CD4-positive, alpha-beta T cell (primary cell): ENCODE results near the gene PSMD2. TPM values are rescaled to one million over a fixed set of nuclear protein-coding genes. Genes with fewer than 3 reads are reported as not detected.

ENCODE experiments used
- ATAC-seq: fragments of 200-7000 bp; cut with Tn5 transposase; one replicate; pipeline ENCODE4 v1.10.0; 2022; ENCODE audit warnings: mild to moderate bottlenecking; ENCODE audit not compliant: poor library complexity
- CTCF ChIA-PET: fragments of 350-600 bp; sonication (Branson Sonifier 250); formaldehyde crosslinking; loops from one replicate; lab custom pipeline; 2021; ENCODE audit warnings: antibody characterized with exemption, inconsistent platforms; lab: Charles Lee
- POLR2A ChIA-PET: fragments of 350-600 bp; sonication (Branson Sonifier 250); formaldehyde crosslinking; loops from one replicate; lab custom pipeline; 2021; ENCODE audit warnings: antibody characterized with exemption, inconsistent platforms; lab: Charles Lee
- DNase-seq, 14 experiments: peaks; one replicate each; pipeline ENCODE4 v3.0.0-alpha.2; 2013 to 2020; ENCODE audit warnings: mixed read lengths in 2 of 14
- H3K27ac ChIP-seq, 2 donors: one replicate each; pipeline versions ENCODE4 v1.5.1 to v1.7.0; 2013; ENCODE audit warnings: low read length in 2 of 2, low read depth in 1 of 2, mild to moderate bottlenecking in 1 of 2
- H3K27me3 ChIP-seq, 2 experiments: 1 replicate in 1 of 2; 2 replicates in 1 of 2; pipeline versions ENCODE4 v1.6.1 to v1.7.0; 2013; ENCODE audit warnings: low read length in 2 of 2, control low read depth in 1 of 2, mild to moderate bottlenecking in 1 of 2, moderate library complexity in 1 of 2; ENCODE audit not compliant: insufficient read depth in 2 of 2, control insufficient read depth in 1 of 2
- H3K36me3 ChIP-seq: one replicate; pipeline ENCODE4 v1.6.1; 2013; ENCODE audit warnings: low read length, control low read depth; ENCODE audit not compliant: insufficient read depth
- H3K4me1 ChIP-seq: one replicate; pipeline ENCODE4 v1.6.1; 2013; ENCODE audit warnings: low read length, control low read depth; ENCODE audit not compliant: insufficient read depth
- H3K4me3 ChIP-seq: one replicate; pipeline ENCODE4 v1.5.1; 2013; ENCODE audit warnings: mild to moderate bottlenecking, low read length, moderate library complexity
- H3K9me3 ChIP-seq, 2 experiments: 1 replicate in 1 of 2; 2 replicates in 1 of 2; pipeline versions ENCODE4 v1.6.1 to v1.7.0; 2013; ENCODE audit warnings: low read length in 2 of 2, mild to moderate bottlenecking in 2 of 2, control low read depth in 1 of 2, moderate library complexity in 1 of 2; ENCODE audit not compliant: control insufficient read depth in 1 of 2, insufficient read depth in 1 of 2
- H3K27ac Mint-ChIP-seq: one replicate; pipeline ENCODE4 v1.8.0; 2020; ENCODE audit warnings: mixed read lengths
- H3K27me3 Mint-ChIP-seq: one replicate; pipeline ENCODE4 v1.8.0; 2021; ENCODE audit warnings: mixed read lengths
- H3K36me3 Mint-ChIP-seq: one replicate; pipeline ENCODE4 v1.8.0; 2021; ENCODE audit warnings: low read depth, mixed read lengths
- H3K4me1 Mint-ChIP-seq: one replicate; pipeline ENCODE4 v1.8.0; 2021; ENCODE audit warnings: low read depth, mixed read lengths
- H3K4me3 Mint-ChIP-seq: one replicate; pipeline ENCODE4 v1.8.0; 2020; ENCODE audit warnings: mild to moderate bottlenecking, mixed read lengths
- H3K9me3 Mint-ChIP-seq: one replicate; pipeline ENCODE4 v1.8.0; 2020; ENCODE audit warnings: mixed read lengths
- CTCF ChIP-seq: fragments of 200-600 bp; IDR thresholded peaks from one replicate; pipeline ENCODE4 v1.8.0; 2022; ENCODE audit warnings: antibody characterized with exemption, mild to moderate bottlenecking
- intact Hi-C, 2 experiments: fragments of 100-400 bp; cut with DNase I in 1 of 2; cut with micrococcal nuclease in 1 of 2; formaldehyde crosslinking; loops; one replicate each; pipeline versions ENCODE4 v1.15.1 to v1.9.0; 2023 to 2025; cut with DNase I, micrococcal nuclease
- total RNA-seq, 174 experiments: library from RNA in 2 of 174; stranded (reverse) in 2 of 174; gene quantifications; one replicate each; pipeline ENCODE4 v1.2.3 and lab custom pipeline; 2021 to 2026

Gene PSMD2
- total RNA-seq, 2 experiments from 2014 or later, result 159 TPM

GRCh38 chr3:184283681-184284080 lies 15.4 kb upstream of the PSMD2 start:
- DNase-seq, result no peak
- POLR2A ChIA-PET, result no interaction called here
- Mint-ChIP-seq H3K36me3 (no peaks in the 10 kb centered on the region), H3K27ac (no peak overlapping the region), H3K27me3 (peaks cover 29% of the 10 kb centered on the region), H3K4me3 (no peak overlapping the region), H3K4me1 (no peaks in the 10 kb centered on the region), H3K9me3 (no peaks in the 10 kb centered on the region)
- CTCF ChIA-PET, result interaction anchor here (0.9 kb wide), 1 partner anchor 56 kb away, joined by 4 read pairs; no protein-coding TSS in a partner anchor
- H3K36me3 ChIP-seq, result no peaks in the 10 kb centered on the region
- no peak for ATAC-seq
- no peaks in the 10 kb centered on the region for H3K27me3 ChIP-seq
- no peaks in the 10 kb centered on the region for H3K9me3 ChIP-seq
- intact Hi-C loops, result no loop called here
- TF ChIP-seq CTCF, result no peak
- H3K27ac ChIP-seq, result no peak overlapping the region
- no peak overlapping the region for H3K4me3 ChIP-seq
- H3K4me1 ChIP-seq, result no peaks in the 10 kb centered on the region

GRCh38 chr3:184284696-184285095 lies 14.3 kb upstream of the PSMD2 start:
- Mint-ChIP-seq H3K4me3 (no peak overlapping the region), H3K27ac (no peak overlapping the region), H3K4me1 (no peaks in the 10 kb centered on the region), H3K27me3 (peaks cover 32% of the 10 kb centered on the region), H3K36me3 (no peaks in the 10 kb centered on the region), H3K9me3 (no peaks in the 10 kb centered on the region)
- Histone ChIP-seq H3K27me3 (peaks cover 3% of the 10 kb centered on the region in 2 experiments), H3K4me3 (no peak overlapping the region), H3K4me1 (peaks cover 5% of the 10 kb centered on the region), H3K36me3 (no peaks in the 10 kb centered on the region), H3K9me3 (no peaks in the 10 kb centered on the region), H3K27ac (no peak overlapping the region)
- no peak for ATAC-seq
- ChIA-PET POLR2A (no interaction called here), CTCF (interaction anchor here (0.5 to 0.9 kb wide), 2 partner anchors 57 to 175 kb away, joined by 3 to 4 read pairs; no protein-coding TSS in a partner anchor)
- intact Hi-C loops, result loop anchor here in 1 of 2 experiments (5.0 kb wide), 1 partner anchor 57 kb away; the partner anchor contains the start of gene VWA5B2
- TF ChIP-seq CTCF, result no peak
- peak in 3 of 14 experiments; percentile 32 to 52 (median 34) for DNase-seq

- intact Hi-C loops, result loop anchor here (1.0 to 5.0 kb wide), 3 partner anchors 62 to 393 kb away; partner anchors contain the start of gene VWA5B2 (in 1 of the 2)
- no peaks in the 10 kb centered on the region for H3K9me3 Mint-ChIP-seq
- ChIA-PET CTCF (interaction anchor here (1.0 to 2.3 kb wide), 3 partner anchors 62 to 394 kb away, joined by 3 to 16 read pairs (median 6); no protein-coding TSS in a partner anchor), POLR2A (no interaction called here)
- peaks cover 3% of the 10 kb centered on the region in 2 experiments for H3K27me3 ChIP-seq
- H3K4me3 Mint-ChIP-seq, result no peak overlapping the region
- H3K36me3 Mint-ChIP-seq, result no peaks in the 10 kb centered on the region
- H3K4me1 ChIP-seq, result peaks cover 5% of the 10 kb centered on the region
- peak; percentile 68 for TF ChIP-seq CTCF
- H3K4me3 ChIP-seq, result no peak overlapping the region
- H3K9me3 ChIP-seq, result no peaks in the 10 kb centered on the region
- H3K27ac ChIP-seq, result no peak overlapping the region
- peaks cover 28% of the 10 kb centered on the region for H3K27me3 Mint-ChIP-seq
- DNase-seq (peak in 13 of 14 experiments; percentile 42 to 71 (median 50)), ATAC-seq (peak; percentile 77)
- no peaks in the 10 kb centered on the region for H3K36me3 ChIP-seq
- H3K4me1 Mint-ChIP-seq, result no peaks in the 10 kb centered on the region
- H3K27ac Mint-ChIP-seq, result no peak overlapping the region
Measured at GRCh38 chr3:184289426-184289938, 9.6 kb upstream of the PSMD2 start.
